H1 (cell line): ENCODE results near the gene CCDC110. TPM values are rescaled to one million over a fixed set of nuclear protein-coding genes. Genes with fewer than 3 reads are reported as not detected.

ENCODE experiments used
- CTCF ChIA-PET: fragments of 300-600 bp; sonication (Branson Sonifier 250); formaldehyde crosslinking; loops from one replicate; lab custom pipeline; 2021; ENCODE audit not compliant: partially characterized antibody; lab: Charles Lee
- POLR2A ChIA-PET: fragments of 300-600 bp; sonication (Branson Sonifier 250); formaldehyde crosslinking; loops from one replicate; lab custom pipeline; 2021; ENCODE audit warnings: inconsistent platforms; ENCODE audit not compliant: partially characterized antibody; lab: Charles Lee
- DNase-seq, 2 experiments: peaks; one replicate each; pipeline versions ENCODE4 v3.0.0 to v3.0.0-alpha.2; 2010 to 2022; ENCODE audit warnings: low spot score in 2 of 2, low read depth in 1 of 2, mixed read lengths in 1 of 2
- FAIRE-seq: peaks from 2 replicates; lab custom pipeline; 2011; peaks lifted over from hg19 to GRCh38; lab: Jason Lieb, UNC
- H2AFZ ChIP-seq: 2 replicates; pipeline ENCODE4 v1.8.1; 2012; ENCODE audit warnings: low read length, inconsistent platforms
- H2AK5ac ChIP-seq: 2 replicates; pipeline ENCODE4 v1.6.1; 2013; ENCODE audit warnings: low read depth, low read length
- H2BK120ac ChIP-seq: replicated peaks from 2 replicates; pipeline ENCODE3; 2013; ENCODE audit warnings: low read depth, low read length, inconsistent platforms
- H2BK12ac ChIP-seq: 2 replicates; pipeline ENCODE4 v1.6.1; 2013; ENCODE audit warnings: low read depth, low read length
- H2BK15ac ChIP-seq: 2 replicates; pipeline ENCODE4 v1.6.1; 2013; ENCODE audit warnings: low read length
- H2BK20ac ChIP-seq: 2 replicates; pipeline ENCODE4 v1.6.1; 2013; ENCODE audit warnings: low read length
- H2BK5ac ChIP-seq: 2 replicates; pipeline ENCODE4 v1.6.1; 2013; ENCODE audit warnings: low read depth, low read length
- H3K14ac ChIP-seq: 2 replicates; pipeline ENCODE4 v1.6.1; 2013; ENCODE audit warnings: inconsistent platforms; ENCODE audit not compliant: insufficient read length
- H3K18ac ChIP-seq: 2 replicates; pipeline ENCODE4 v1.6.1; 2013; ENCODE audit warnings: low read length; ENCODE audit errors: extremely low read depth
- H3K23ac ChIP-seq: 2 replicates; pipeline ENCODE4 v1.6.1; 2013; ENCODE audit warnings: inconsistent platforms; ENCODE audit not compliant: insufficient read length
- H3K23me2 ChIP-seq: 2 replicates; pipeline ENCODE4 v1.6.1; 2013; ENCODE audit warnings: low read depth, low read length
- H3K27ac ChIP-seq: 2 replicates; pipeline ENCODE4 v1.6.1; 2011; ENCODE audit warnings: low read depth, low read length, inconsistent platforms
- H3K27me3 ChIP-seq, 4 experiments: replicated peaks in 1 of 4; 1 replicate in 1 of 4; 2 replicates in 3 of 4; pipeline versions ENCODE4 v1.6.1 to v1.8.1; 2011 to 2013; ENCODE audit warnings: low read length in 3 of 4, mild to moderate bottlenecking in 3 of 4, inconsistent platforms in 2 of 4, mixed read lengths in 2 of 4, moderate library complexity in 1 of 4; ENCODE audit not compliant: control insufficient read depth in 3 of 4, insufficient read depth in 3 of 4; ENCODE audit errors: extremely low read depth in 1 of 4
- H3K36me3 ChIP-seq, 4 experiments: 2 replicates each; pipeline versions ENCODE4 v1.6.1 to v1.8.1; 2011 to 2013; ENCODE audit warnings: mild to moderate bottlenecking in 4 of 4, low read length in 3 of 4, moderate library complexity in 2 of 4, control low read depth in 1 of 4, inconsistent platforms in 1 of 4; ENCODE audit not compliant: insufficient read depth in 4 of 4, control insufficient read depth in 2 of 4
- H3K4ac ChIP-seq: replicated peaks from 2 replicates; pipeline ENCODE3; 2013; ENCODE audit warnings: low read length, low read depth, mixed read lengths, inconsistent platforms; ENCODE audit not compliant: insufficient read length
- H3K4me1 ChIP-seq, 4 experiments: replicated peaks in 1 of 4; 1 replicate in 1 of 4; 2 replicates in 3 of 4; pipeline versions ENCODE4 v1.6.1 to v1.8.1; 2011 to 2013; ENCODE audit warnings: low read length in 3 of 4, inconsistent platforms in 2 of 4, mixed read lengths in 1 of 4; ENCODE audit not compliant: insufficient read depth in 4 of 4, control insufficient read depth in 3 of 4
- H3K4me2 ChIP-seq, 2 experiments: 2 replicates each; pipeline versions ENCODE4 v1.6.1 to v1.8.1; 2011 to 2013; ENCODE audit warnings: low read depth in 2 of 2, low read length in 2 of 2, control low read depth in 1 of 2, inconsistent platforms in 1 of 2, mild to moderate bottlenecking in 1 of 2; ENCODE audit not compliant: insufficient read depth in 1 of 2
- H3K4me3 ChIP-seq, 4 experiments: fragments of 200-600, 300-600 bp in 1 of 4; sonication (generic), shearing (Covaris generic), sonication (Bioruptor Twin) in 1 of 4; 2 replicates each; pipeline versions ENCODE4 v1.5.1 to v1.8.1; 2011 to 2016; ENCODE audit warnings: low read length in 4 of 4, low read depth in 3 of 4, control low read depth in 2 of 4, inconsistent platforms in 2 of 4, mild to moderate bottlenecking in 2 of 4, mixed read lengths in 1 of 4, moderate library complexity in 1 of 4; ENCODE audit not compliant: insufficient read depth in 2 of 4; ENCODE audit errors: extremely low read depth in 1 of 4
- H3K56ac ChIP-seq: replicated peaks from 2 replicates; pipeline ENCODE3; 2013; ENCODE audit warnings: low read depth, mild to moderate bottlenecking, mixed read lengths, low read length, inconsistent platforms; ENCODE audit not compliant: insufficient read length
- H3K79me1 ChIP-seq: 2 replicates; pipeline ENCODE4 v1.6.1; 2013; ENCODE audit warnings: low read depth, low read length, control low read depth
- H3K79me2 ChIP-seq, 2 experiments: 2 replicates each; pipeline versions ENCODE4 v1.6.1 to v1.8.1; 2012 to 2013; ENCODE audit warnings: low read length in 2 of 2, mild to moderate bottlenecking in 2 of 2, inconsistent platforms in 1 of 2; ENCODE audit not compliant: insufficient read depth in 2 of 2, control insufficient read depth in 1 of 2
- H3K9ac ChIP-seq, 4 experiments: replicated peaks in 1 of 4; 1 replicate in 1 of 4; 2 replicates in 3 of 4; pipeline versions ENCODE4 v1.6.1 to v1.8.1; 2011 to 2013; ENCODE audit warnings: low read depth in 3 of 4, low read length in 3 of 4, control low read depth in 2 of 4, mild to moderate bottlenecking in 2 of 4, moderate library complexity in 2 of 4, inconsistent platforms in 1 of 4; ENCODE audit errors: extremely low read depth in 1 of 4
- H3K9me3 ChIP-seq, 2 experiments: 2 replicates each; pipeline versions ENCODE4 v1.6.1 to v1.8.1; 2012 to 2013; ENCODE audit warnings: mild to moderate bottlenecking in 2 of 2, moderate library complexity in 2 of 2, control low read depth in 1 of 2, inconsistent platforms in 1 of 2, low read depth in 1 of 2, low read length in 1 of 2, mixed read lengths in 1 of 2; ENCODE audit not compliant: insufficient read depth in 2 of 2
- H4K20me1 ChIP-seq, 2 experiments: replicated peaks in 1 of 2; 2 replicates each; pipeline versions ENCODE3 to v1.8.1; 2011 to 2013; ENCODE audit warnings: inconsistent platforms in 2 of 2, low read length in 2 of 2, mild to moderate bottlenecking in 1 of 2; ENCODE audit not compliant: insufficient read depth in 2 of 2, control insufficient read depth in 1 of 2
- H4K5ac ChIP-seq: 2 replicates; pipeline ENCODE4 v1.6.1; 2013; ENCODE audit warnings: low read length, low read depth, mixed read lengths, inconsistent platforms; ENCODE audit not compliant: insufficient read length
- H4K8ac ChIP-seq: 2 replicates; pipeline ENCODE4 v1.8.0; 2013; ENCODE audit warnings: mild to moderate bottlenecking, moderate library complexity, low read length, inconsistent platforms; ENCODE audit not compliant: insufficient read depth; ENCODE audit errors: extremely low read depth
- H4K91ac ChIP-seq: replicated peaks from 2 replicates; pipeline ENCODE3; 2013; ENCODE audit warnings: low read length, mixed read lengths, inconsistent platforms; ENCODE audit not compliant: insufficient read length
- FOSL1 ChIP-seq: IDR thresholded peaks from 2 replicates; pipeline ENCODE4 v1.6.1; 2011; ENCODE audit warnings: mild to moderate bottlenecking, low read depth, low read length, moderate library complexity; ENCODE audit not compliant: insufficient read depth
- GTF2F1 ChIP-seq: IDR thresholded peaks from 2 replicates; pipeline ENCODE4 v1.6.1; 2012; ENCODE audit warnings: low read depth, low read length, improper control_type of control experiment, borderline replicate concordance
- KDM4A ChIP-seq: IDR thresholded peaks from one replicate; pipeline ENCODE4 v1.7.1; 2012; ENCODE audit warnings: low read depth, mild to moderate bottlenecking, moderate library complexity, low read length, inconsistent platforms; ENCODE audit not compliant: severe bottlenecking
- SIN3A ChIP-seq, 2 experiments: IDR thresholded peaks in 1 of 2; conservative IDR thresholded peaks in 1 of 2; 2 replicates each; pipeline ENCODE4 v1.6.1; 2011 to 2012; ENCODE audit warnings: low read length in 2 of 2, improper control_type of control experiment in 1 of 2, low read depth in 1 of 2, mild to moderate bottlenecking in 1 of 2
- SUZ12 ChIP-seq: fragments of 200-600 bp; sonication (generic); IDR thresholded peaks from 2 replicates; pipeline ENCODE4 v1.6.1; 2012; ENCODE audit warnings: mild to moderate bottlenecking, inconsistent platforms, low read length, moderate library complexity, mixed read lengths
- WGBS, 2 experiments: shearing (Covaris generic) in 1 of 2; methylation state at CpG; one replicate each; pipeline versions ENCODE4 v1.1.6 to v1.1.7; 2013 to 2015; ENCODE audit warnings: low lambda C conversion rate in 2 of 2, mixed read lengths in 2 of 2, inconsistent platforms in 1 of 2, low coverage in 1 of 2, missing lambda C conversion rate in 1 of 2; ENCODE audit not compliant: insufficient replicate concordance in 2 of 2, insufficient coverage in 1 of 2, insufficient read length in 1 of 2; ENCODE audit errors: extremely low coverage in 1 of 2, missing lambda C conversion rate in 1 of 2; 5-methylcytosine and 5-hydroxymethylcytosine counted together
- polyA plus RNA-seq, 7 experiments: library from polyadenylated mRNA; depleted of rRNA in 3 of 7; stranded (reverse) in 5 of 7; unstranded in 2 of 7; fragments of >200 nt in 5 of 7; fragments of 200-250 nt in 2 of 7; gene quantifications; 1 replicate in 5 of 7; 2 replicates in 1 of 7; 4 replicates in 1 of 7; pipeline versions ENCODE4 v1.2.1 to v1.2.3, GENCODE V29; 2011 to 2013; ENCODE audit warnings: missing spikeins in 2 of 7, mixed read lengths in 2 of 7
- total RNA-seq: library from RNA; stranded (reverse); fragmentation: NEBNext Ultra II Directional; extraction: Animal tissue kit (Norgen Biotek cat#: 25700); gene quantifications from 2 replicates; pipeline ENCODE4 v1.2.1, GENCODE V29; 2021

The CCDC110 gene
- total and polyA plus RNA-seq, 2 of the 8 experiments (the other 6 are each of a cell fraction or from before 2014, with no cell fraction given): 0.33 to 3.1 TPM

DNA sequence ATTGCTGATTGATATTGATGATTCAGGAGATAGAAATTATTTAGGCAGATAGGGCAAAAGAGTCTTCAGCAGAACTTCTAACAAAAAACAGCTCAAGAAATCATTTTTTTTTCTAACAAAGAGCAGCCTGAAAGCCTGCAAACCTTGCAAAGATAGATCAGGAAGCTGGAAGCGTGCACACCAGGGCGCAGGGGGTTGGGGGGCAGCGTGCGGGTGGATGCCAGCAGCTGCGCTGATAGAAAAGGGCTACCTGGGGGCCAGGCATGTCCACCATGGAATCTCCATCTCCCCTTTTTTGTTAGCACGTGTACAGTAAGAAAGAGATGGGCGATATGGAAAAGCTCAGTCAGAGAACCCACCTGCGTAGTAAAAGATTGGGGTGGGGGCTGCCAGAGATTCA lies 1.7 kb upstream of the CCDC110 start:
- Histone ChIP-seq H3K9me3 (no peaks in the 10 kb centered on the region), H3K23ac (no peak overlapping the region), H3K14ac (no peak overlapping the region), H3K4ac (no peak overlapping the region), H3K23me2 (peaks cover 5% of the 10 kb centered on the region), H2BK15ac (no peak overlapping the region), H4K8ac (no peak overlapping the region), H4K20me1 (no peaks in the 10 kb centered on the region), H4K5ac (no peak overlapping the region), H4K91ac (no peak overlapping the region), H2BK5ac (no peak overlapping the region), H3K4me3 (no peak overlapping the region), H3K18ac (no peak overlapping the region), H2AFZ (no peak overlapping the region), H2BK20ac (no peak overlapping the region), H3K27ac (no peak overlapping the region), H3K4me1 (peaks cover 0 to 3% (median under 1%) of the 10 kb centered on the region in 4 experiments; a peak in 4 of 7 replicates), H2BK120ac (no peak overlapping the region), H3K9ac (no peak overlapping the region), H2BK12ac (no peak overlapping the region), H3K79me1 (no peaks in the 10 kb centered on the region), H2AK5ac (no peak overlapping the region), H3K56ac (no peak overlapping the region), H3K4me2 (no peak overlapping the region), H3K36me3 (no peaks in the 10 kb centered on the region), H3K79me2 (no peaks in the 10 kb centered on the region), H3K27me3 (peaks cover 0 to 4% (median 1%) of the 10 kb centered on the region in 4 experiments; a peak in 3 of 7 replicates)
- CTCF ChIA-PET: interaction anchor here (0.6 to 2.3 kb wide), 8 partner anchors 9 to 664 kb away, joined by 3 to 11 read pairs (median 3); no protein-coding TSS in a partner anchor
- DNase-seq (no peak), FAIRE-seq (no peak)
- TF ChIP-seq KDM4A (no peak), SIN3A (conservative IDR thresholded peaks at IDR 0.05 in 1 of 2, IDR thresholded peaks at IDR 0.05 in 1 of 2; ENCODE audit: low read depth in 1 of 2, low read length in 2 of 2) (no peak), FOSL1 (no peak), SUZ12 (no peak), GTF2F1 (no peak)
- POLR2A ChIA-PET: interaction anchor here (1.1 kb wide), 1 partner anchor 9 kb away, joined by 3 read pairs; no protein-coding TSS in a partner anchor
- WGBS, 2 experiments: 84% methylated on average over 7 of the region's 8 CpGs; no CpG with 5 or more reads in 1 of the 2 experiments
